Stomach (tissue), 9 donors: Measurements from ENCODE around the gene CCND1. TPM values are rescaled to one million over a fixed set of nuclear protein-coding genes. Genes with fewer than 3 reads are reported as not detected.

ENCODE experiments used
- DNase-seq, 2 donors: peaks; one replicate each; pipeline versions ENCODE4 v3.0.0 to v3.0.0-alpha.2; 2013 to 2019
- H3K27ac ChIP-seq, 5 donors: fragments of 200-600 bp in 4 of 5; sonication (generic) in 4 of 5; one replicate each; pipeline ENCODE4 v1.5.1; 2013 to 2019; ENCODE audit warnings: mild to moderate bottlenecking in 1 of 5, moderate library complexity in 1 of 5
- H3K27me3 ChIP-seq, 3 donors: fragments of 200-600 bp; sonication (generic); one replicate each; pipeline ENCODE4 v1.5.1; 2017 to 2019; ENCODE audit warnings: mixed run types in 1 of 3
- H3K36me3 ChIP-seq, 4 donors: fragments of 200-600 bp; sonication (generic); 1 replicate in 3 of 4; 2 replicates in 1 of 4; pipeline ENCODE4 v1.5.1; 2016 to 2019
- H3K4me1 ChIP-seq, 4 donors: fragments of 200-600 bp; sonication (generic); one replicate each; pipeline ENCODE4 v1.5.1; 2016 to 2019
- H3K4me3 ChIP-seq, 4 donors: fragments of 200-600 bp; sonication (generic) in 3 of 4; one replicate each; pipeline ENCODE4 v1.5.1; 2016 to 2019; ENCODE audit warnings: mild to moderate bottlenecking in 1 of 4
- H3K9me3 ChIP-seq, 4 donors: fragments of 200-600 bp; sonication (generic); one replicate each; pipeline ENCODE4 v1.5.1; 2016 to 2019
- EP300 ChIP-seq: sonication (generic); formaldehyde crosslinking; IDR thresholded peaks from one replicate; pipeline ENCODE4 v1.6.1; 2017; ENCODE audit warnings: antibody characterized with exemption
- POLR2A ChIP-seq, 4 donors: fragments of 450-650 bp; IDR thresholded peaks; one replicate each; pipeline ENCODE4 v1.6.1; 2016; ENCODE audit warnings: antibody characterized with exemption in 4 of 4, control low read depth in 2 of 4, mild to moderate bottlenecking in 1 of 4, moderate library complexity in 1 of 4
- POLR2AphosphoS5 ChIP-seq, 3 donors: sonication (generic); formaldehyde crosslinking; IDR thresholded peaks; one replicate each; pipeline ENCODE4 v1.6.1; 2016; ENCODE audit warnings: antibody characterized with exemption in 3 of 3
- WGBS, 5 donors: extraction: QIAGEN DNeasy Blood & Tissue Kit in 3 of 5; methylation state at CpG; one replicate each; pipeline versions ENCODE4 v1.1.5 to v1.1.7; 2013 to 2018; 5-methylcytosine and 5-hydroxymethylcytosine counted together
- intact Hi-C: fragments of 100-400 bp; cut with DNase I; formaldehyde crosslinking; loops from one replicate; pipeline ENCODE4 v1.15.1; 2023; ENCODE audit warnings: low total_unique reads
- polyA plus RNA-seq, 3 donors: library from polyadenylated mRNA; stranded (reverse); fragments of 200-250 nt; gene quantifications; one replicate each; pipeline ENCODE4 v1.2.3, GENCODE V29; 2013
- total RNA-seq, 5 donors: library from RNA; depleted of rRNA; stranded (reverse); fragments of >200 nt; gene quantifications; one replicate each; pipeline versions ENCODE4 v1.1.0 to v1.2.3, GENCODE V29; 2014 to 2016
- TF ChIP-seq, protein P1 (sequence below), 7 experiments: fragments of 450-650 bp in 4 of 7; fragments of 200-600 bp in 3 of 7; sonication (generic) in 3 of 7; IDR thresholded peaks; one replicate each; pipeline ENCODE4 v1.5.1; 2016 to 2019; ENCODE audit warnings: antibody characterized with exemption in 7 of 7, control low read depth in 2 of 7, mild to moderate bottlenecking in 1 of 7
- donor health status: healthy with polysubstance abuse.
- donor health status: Bipolar disorder and iron deficiency.
- donor health status: healthy.

CCND1 gene
- total and polyA plus RNA-seq, 8 donors = 17.6 to 293 (median 55.1) TPM

DNA sequence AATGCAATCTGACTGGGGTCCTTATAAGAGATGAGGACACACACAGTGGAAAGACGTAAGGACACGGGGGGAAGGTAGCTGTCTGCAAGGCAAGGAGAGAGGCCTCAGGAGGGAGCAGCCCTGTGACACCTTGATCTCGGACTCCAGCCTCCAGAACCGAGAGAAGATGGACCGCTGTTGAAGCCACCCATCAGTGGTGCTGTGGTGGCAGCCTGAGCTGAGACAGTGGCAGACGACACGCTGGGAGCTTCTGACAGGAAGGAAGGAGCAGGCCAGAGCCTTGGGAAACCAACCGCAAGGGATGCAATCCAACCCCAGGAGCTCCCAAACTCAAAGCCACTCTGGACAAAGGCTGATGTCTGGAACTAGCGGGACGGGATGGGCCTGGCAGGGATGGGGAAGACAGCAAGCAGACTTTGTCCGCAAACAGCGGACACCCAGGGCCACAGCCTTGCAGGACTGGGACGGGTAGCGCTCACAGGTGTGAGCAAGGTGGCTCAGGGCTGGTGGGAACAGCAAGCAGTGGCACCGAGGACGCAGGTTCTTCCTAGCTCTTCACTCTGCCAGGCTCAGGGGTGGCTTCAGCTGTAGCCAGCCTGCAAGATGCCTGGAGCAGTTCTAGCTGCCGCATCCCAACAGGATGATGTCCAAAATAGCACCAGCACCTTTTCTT lies 23.3 kb downstream of the CCND1 start:
- peaks cover 0 to 4% (median 0%) of the 10 kb centered on the region in 4 donors for H3K4me1 ChIP-seq
- no peak for DNase-seq
- no peak overlapping the region for H3K27ac ChIP-seq
- no peak overlapping the region for H3K4me3 ChIP-seq
- WGBS, 5 donors = 89 to 96% (median 93%) methylated on average over 16 to 17 of the region's 17 CpGs
- intact Hi-C loops = no loop called here
- no peaks in the 10 kb centered on the region for H3K9me3 ChIP-seq
- no peaks in the 10 kb centered on the region for H3K27me3 ChIP-seq
- H3K36me3 ChIP-seq = peaks cover 33 to 76% (median 72%) of the 10 kb centered on the region in 4 donors
- TF ChIP-seq, protein P1, sequence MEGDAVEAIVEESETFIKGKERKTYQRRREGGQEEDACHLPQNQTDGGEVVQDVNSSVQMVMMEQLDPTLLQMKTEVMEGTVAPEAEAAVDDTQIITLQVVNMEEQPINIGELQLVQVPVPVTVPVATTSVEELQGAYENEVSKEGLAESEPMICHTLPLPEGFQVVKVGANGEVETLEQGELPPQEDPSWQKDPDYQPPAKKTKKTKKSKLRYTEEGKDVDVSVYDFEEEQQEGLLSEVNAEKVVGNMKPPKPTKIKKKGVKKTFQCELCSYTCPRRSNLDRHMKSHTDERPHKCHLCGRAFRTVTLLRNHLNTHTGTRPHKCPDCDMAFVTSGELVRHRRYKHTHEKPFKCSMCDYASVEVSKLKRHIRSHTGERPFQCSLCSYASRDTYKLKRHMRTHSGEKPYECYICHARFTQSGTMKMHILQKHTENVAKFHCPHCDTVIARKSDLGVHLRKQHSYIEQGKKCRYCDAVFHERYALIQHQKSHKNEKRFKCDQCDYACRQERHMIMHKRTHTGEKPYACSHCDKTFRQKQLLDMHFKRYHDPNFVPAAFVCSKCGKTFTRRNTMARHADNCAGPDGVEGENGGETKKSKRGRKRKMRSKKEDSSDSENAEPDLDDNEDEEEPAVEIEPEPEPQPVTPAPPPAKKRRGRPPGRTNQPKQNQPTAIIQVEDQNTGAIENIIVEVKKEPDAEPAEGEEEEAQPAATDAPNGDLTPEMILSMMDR (IDR thresholded peaks at IDR 0.05) = no peak

DNA sequence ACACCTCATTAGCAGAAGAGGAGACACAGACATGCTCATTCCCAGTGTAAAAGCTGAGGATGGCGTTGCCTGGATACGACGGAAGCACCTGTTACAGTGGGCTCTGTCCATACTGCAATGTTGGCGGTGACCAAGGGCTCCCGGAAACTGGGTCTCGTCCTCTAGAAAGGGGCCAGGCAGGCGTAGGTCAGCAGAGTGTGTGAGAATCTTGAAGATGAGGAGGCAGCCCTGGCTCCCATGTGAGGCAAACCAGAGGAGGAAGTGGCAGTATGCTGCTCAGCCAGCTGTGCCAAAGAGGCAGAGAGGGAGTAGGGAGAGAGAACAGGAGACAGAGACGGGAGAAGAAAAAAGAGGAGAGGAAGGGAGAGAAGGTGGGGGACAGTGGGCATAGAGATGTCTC lies 23.9 kb downstream of the CCND1 start:
- Histone ChIP-seq H3K9me3 (no peaks in the 10 kb centered on the region), H3K27me3 (no peaks in the 10 kb centered on the region), H3K27ac (no peak overlapping the region), H3K36me3 (peaks cover 33 to 83% (median 78%) of the 10 kb centered on the region in 4 donors), H3K4me1 (peaks cover 1 to 4% (median 2%) of the 10 kb centered on the region in 4 donors), H3K4me3 (no peak overlapping the region)
- DNase-seq = no peak
- 90 to 95% (median 92%) methylated on average over 8 of the region's 8 CpGs for WGBS, 5 donors
- TF ChIP-seq POLR2A (IDR thresholded peaks at IDR 0.05) = no peak
- no peak for TF ChIP-seq EP300
- TF ChIP-seq, protein P1 (IDR thresholded peaks at IDR 0.05) = no peak
- TF ChIP-seq POLR2AphosphoS5 (IDR thresholded peaks at IDR 0.05) = no peak
- intact Hi-C loops = no loop called here

DNA sequence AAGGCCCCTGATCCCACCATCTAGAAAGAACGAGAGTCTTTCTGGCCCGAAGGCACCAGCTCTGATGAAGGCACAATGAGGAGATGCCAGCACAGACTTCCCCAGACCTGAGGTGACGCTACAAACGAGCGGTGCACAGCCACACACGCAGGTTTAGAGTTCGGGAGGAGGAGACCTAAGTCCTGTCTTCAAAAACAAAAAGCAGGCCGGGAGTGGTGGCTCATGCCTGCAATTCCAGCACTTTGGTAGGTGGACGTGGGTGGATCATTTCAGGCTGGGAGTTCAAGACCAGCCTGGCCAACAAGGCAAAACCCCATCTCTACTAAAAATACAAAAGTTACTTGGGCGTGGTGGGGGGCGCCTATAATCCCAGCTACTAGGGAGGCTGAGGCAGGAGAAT lies 24.7 kb downstream of the CCND1 start:
- TF ChIP-seq EP300 = no peak
- TF ChIP-seq, protein P1 (IDR thresholded peaks at IDR 0.05) = no peak
- no peak for TF ChIP-seq POLR2A (IDR thresholded peaks at IDR 0.05)
- no peak for TF ChIP-seq POLR2AphosphoS5 (IDR thresholded peaks at IDR 0.05)
- DNase-seq = no peak
- WGBS, 5 donors = 92 to 94% (median 93%) methylated on average over 11 of the region's 11 CpGs
- intact Hi-C loops = no loop called here
- H3K27ac ChIP-seq = no peak overlapping the region
- no peak overlapping the region for H3K4me3 ChIP-seq
- H3K4me1 ChIP-seq = peaks cover 5 to 12% (median 10%) of the 10 kb centered on the region in 4 donors
- no peaks in the 10 kb centered on the region for H3K27me3 ChIP-seq
- no peaks in the 10 kb centered on the region for H3K9me3 ChIP-seq
- H3K36me3 ChIP-seq = peaks cover 33 to 90% (median 80%) of the 10 kb centered on the region in 4 donors

DNA sequence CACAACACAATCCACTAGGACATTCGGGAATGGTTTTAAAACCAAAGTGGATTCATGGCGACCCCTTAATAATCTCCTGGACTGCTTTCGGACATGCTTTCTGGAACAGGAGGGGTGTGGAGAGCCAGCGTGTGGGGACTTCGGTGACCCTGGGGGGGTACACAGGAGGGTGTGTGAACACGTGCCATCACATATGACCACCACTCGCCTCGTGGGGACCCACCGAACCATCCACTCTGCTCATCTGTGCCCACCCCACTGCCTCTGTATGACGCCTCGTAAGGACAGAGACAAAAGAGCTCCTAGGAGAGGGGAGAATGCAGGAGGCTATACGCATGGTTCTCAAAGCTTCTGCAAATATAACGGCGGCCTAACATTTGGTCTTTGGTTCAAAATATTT lies 25.3 kb downstream of the CCND1 start:
- Histone ChIP-seq H3K27me3 (no peaks in the 10 kb centered on the region), H3K4me1 (peaks cover 5 to 13% (median 12%) of the 10 kb centered on the region in 4 donors), H3K4me3 (no peak overlapping the region), H3K27ac (no peak overlapping the region), H3K36me3 (peaks cover 33 to 92% (median 80%) of the 10 kb centered on the region in 4 donors), H3K9me3 (no peaks in the 10 kb centered on the region)
- WGBS, 5 donors = 92 to 95% (median 93%) methylated on average over 14 of the region's 14 CpGs
- no peak for TF ChIP-seq POLR2A (IDR thresholded peaks at IDR 0.05)
- TF ChIP-seq, protein P1 (IDR thresholded peaks at IDR 0.05) = no peak
- no peak for TF ChIP-seq POLR2AphosphoS5 (IDR thresholded peaks at IDR 0.05)
- TF ChIP-seq EP300 = no peak
- intact Hi-C loops = no loop called here
- no peak for DNase-seq
